GM12875 (cell line): Measurements from ENCODE around the gene PANX2.

ENCODE experiments used
- H3K4me3 ChIP-seq: one replicate; pipeline ENCODE4 v1.5.1; 2011; ENCODE audit warnings: low read depth, low read length, control low read depth
- CTCF ChIP-seq: IDR thresholded peaks from 2 replicates; pipeline ENCODE4 v1.5.1; 2011; ENCODE audit warnings: low read depth, mild to moderate bottlenecking, control low read depth, inconsistent platforms, low read length, moderate library complexity, borderline replicate concordance; ENCODE audit not compliant: insufficient read depth

Gene PANX2

GRCh38 chr22:50224071-50224470 is 53.5 kb downstream of the PANX2 start:
- no peak overlapping the region for H3K4me3 ChIP-seq
- TF ChIP-seq CTCF = no peak

- H3K4me3 ChIP-seq = no peak overlapping the region
- TF ChIP-seq CTCF = no peak
These were observed 54.9 kb downstream of the PANX2 start for GRCh38 chr22:50225200-50225969.

GRCh38 chr22:50226063-50226874 is 55.7 kb downstream of the PANX2 start:
- no peak overlapping the region for H3K4me3 ChIP-seq
- no peak for TF ChIP-seq CTCF

GRCh38 chr22:50226875-50227165 is 56.3 kb downstream of the PANX2 start:
- H3K4me3 ChIP-seq = no peak overlapping the region
- no peak for TF ChIP-seq CTCF

DNA sequence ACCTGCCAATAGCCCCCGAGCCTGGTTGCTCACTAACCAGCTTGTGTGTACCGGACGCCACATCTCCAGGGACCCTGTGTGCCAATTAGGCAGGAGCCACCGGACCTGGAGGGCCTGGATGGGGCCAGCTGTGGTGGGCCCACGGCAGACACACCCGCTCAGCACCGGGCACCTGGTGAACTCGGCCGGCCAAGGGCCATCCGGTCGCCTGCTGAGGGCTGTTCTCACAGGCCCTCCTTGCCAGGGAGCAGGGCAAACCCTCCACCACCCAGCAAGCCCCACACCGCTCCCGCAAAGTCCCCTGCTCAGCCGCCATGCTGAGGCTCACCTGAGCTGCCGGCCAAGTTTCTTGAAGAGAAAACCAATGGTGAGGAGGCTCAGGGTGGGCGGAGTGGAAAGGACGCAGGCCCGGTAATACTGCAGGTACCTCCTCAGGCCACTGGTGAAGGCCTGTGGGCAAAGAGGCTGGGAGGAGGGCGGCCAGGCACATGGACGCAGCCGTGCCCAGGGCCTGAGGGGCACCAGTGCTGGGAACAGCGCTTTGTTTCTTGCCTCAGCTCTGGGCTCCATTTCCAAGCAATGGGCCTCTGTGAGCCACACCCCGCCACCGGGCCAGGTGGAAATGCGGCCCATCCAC is 57.2 kb downstream of the PANX2 start:
- TF ChIP-seq CTCF = no peak
- no peak overlapping the region for H3K4me3 ChIP-seq

DNA sequence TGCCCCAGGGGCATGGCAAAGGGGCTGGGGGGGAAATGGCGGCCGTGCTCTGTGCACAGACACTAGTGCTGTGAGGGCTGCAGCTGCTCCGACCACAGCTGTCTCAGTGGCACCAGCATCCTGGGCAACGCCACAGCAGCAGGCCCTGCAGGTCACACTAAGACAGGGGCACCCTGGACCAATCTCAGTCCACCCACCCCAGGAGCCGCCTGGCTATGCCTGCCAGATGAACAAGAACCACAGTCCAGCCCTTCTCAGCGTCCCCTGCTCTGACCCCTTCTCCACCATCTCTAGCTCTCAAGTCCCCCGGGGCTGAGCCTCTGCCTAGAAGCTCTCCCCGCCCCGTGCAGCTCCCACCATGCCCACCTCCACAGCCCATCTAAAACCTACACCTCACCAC is 57.8 kb downstream of the PANX2 start:
- no peak for TF ChIP-seq CTCF
- no peak overlapping the region for H3K4me3 ChIP-seq
